ENCODE data around the gene BANP.
"Not testable (repeated sequence)": the region's sequence is repeated elsewhere in the genome, so short reads cannot be mapped to it uniquely, and the experiment has no call there.

DNA sequence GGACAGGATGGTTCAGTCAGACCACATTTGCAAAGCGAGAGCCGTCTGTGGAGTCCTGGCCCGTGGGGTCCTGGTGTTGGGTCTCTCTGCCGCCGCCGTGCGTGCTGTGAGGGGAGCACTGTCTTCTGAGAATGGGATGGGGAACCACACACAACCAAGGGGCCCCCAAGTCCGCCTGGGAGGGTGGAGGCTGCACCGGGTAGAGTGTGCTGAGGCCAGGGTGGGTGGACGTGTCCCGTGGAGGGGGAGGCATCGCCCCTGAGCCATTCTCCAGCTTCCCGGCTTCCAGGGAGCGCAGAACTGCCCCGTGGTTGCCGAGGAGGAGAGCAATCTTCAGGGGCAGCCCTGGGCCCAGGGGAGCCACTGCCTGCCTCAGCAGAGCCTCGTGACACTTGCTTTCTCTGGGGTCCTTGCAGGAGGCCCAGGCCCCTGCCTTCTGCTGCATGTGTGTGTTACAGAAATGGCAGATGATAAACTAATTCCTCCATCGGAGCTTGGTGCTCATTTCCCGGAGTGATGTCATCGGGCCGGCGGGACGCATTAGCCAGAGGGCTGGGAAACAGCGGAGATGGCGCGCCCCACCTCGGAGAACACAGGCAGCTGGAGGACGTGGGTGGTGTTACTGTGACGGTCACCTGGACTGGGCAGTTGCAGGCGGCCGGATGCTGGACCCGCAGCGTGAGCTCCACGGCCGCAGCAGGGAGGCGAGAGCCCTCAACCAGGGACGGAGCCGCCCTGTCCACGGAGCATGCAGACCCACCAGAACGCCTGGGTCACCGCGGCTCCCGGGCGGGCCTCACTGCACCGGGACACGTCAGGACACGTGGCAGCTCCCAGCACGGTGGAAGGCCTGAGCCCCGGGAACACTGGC lies 168.9 kb downstream of the BANP start:
- not testable (repeated sequence) for TF ChIP-seq POLR2A (IDR thresholded peaks at IDR 0.05; ENCODE audit: low read depth); POLR2AphosphoS5 (IDR thresholded peaks at IDR 0.05); EP300 (IDR thresholded peaks at IDR 0.05)
- TF ChIP-seq, protein P1, sequence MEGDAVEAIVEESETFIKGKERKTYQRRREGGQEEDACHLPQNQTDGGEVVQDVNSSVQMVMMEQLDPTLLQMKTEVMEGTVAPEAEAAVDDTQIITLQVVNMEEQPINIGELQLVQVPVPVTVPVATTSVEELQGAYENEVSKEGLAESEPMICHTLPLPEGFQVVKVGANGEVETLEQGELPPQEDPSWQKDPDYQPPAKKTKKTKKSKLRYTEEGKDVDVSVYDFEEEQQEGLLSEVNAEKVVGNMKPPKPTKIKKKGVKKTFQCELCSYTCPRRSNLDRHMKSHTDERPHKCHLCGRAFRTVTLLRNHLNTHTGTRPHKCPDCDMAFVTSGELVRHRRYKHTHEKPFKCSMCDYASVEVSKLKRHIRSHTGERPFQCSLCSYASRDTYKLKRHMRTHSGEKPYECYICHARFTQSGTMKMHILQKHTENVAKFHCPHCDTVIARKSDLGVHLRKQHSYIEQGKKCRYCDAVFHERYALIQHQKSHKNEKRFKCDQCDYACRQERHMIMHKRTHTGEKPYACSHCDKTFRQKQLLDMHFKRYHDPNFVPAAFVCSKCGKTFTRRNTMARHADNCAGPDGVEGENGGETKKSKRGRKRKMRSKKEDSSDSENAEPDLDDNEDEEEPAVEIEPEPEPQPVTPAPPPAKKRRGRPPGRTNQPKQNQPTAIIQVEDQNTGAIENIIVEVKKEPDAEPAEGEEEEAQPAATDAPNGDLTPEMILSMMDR (IDR thresholded peaks at IDR 0.05) = not testable (repeated sequence)

Measured in esophagus muscularis mucosa (tissue), 4 donors.